Measurements from ENCODE around the gene CSPG5. TPM values are rescaled to one million over a fixed set of nuclear protein-coding genes. Genes with fewer than 3 reads are reported as not detected.

CSPG5 gene
- total RNA-seq, 2 experiments from 2014 or later: 0.39 TPM; not detected in 1

DNA sequence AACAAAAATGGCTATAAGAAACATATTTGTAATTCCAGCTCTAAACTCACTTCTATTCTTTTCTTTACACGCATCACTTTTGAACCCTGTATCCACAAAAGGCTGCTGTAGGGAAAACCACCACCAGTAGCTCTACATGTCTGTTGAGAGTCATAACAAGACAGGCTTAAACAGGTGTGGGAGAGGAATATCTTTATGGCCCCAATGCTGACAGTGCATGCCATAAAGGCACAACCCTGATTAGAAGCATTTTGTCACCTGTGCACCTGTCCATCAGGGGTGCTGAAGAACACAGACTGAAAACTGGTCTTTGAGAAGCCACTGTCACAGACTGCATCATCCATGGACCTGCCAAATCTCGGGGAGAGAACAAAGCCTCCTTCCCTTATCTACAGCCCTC is 11.6 kb upstream of the CSPG5 start:
- H3K27me3 Mint-ChIP-seq: no peaks in the 10 kb centered on the region
- H3K4me3 Mint-ChIP-seq: no peak overlapping the region
- H3K27ac ChIP-seq (ENCODE audit: low read depth in 1 of 2, low read length in 2 of 2): no peak overlapping the region
- ChIA-PET POLR2A (no interaction called here), CTCF (interaction anchor here (1.6 kb wide), 1 partner anchor 14 kb away, joined by 4 read pairs; no protein-coding TSS in a partner anchor)
- no peaks in the 10 kb centered on the region for H3K4me1 ChIP-seq (ENCODE audit: insufficient read depth, low read length)
- TF ChIP-seq, protein P1, sequence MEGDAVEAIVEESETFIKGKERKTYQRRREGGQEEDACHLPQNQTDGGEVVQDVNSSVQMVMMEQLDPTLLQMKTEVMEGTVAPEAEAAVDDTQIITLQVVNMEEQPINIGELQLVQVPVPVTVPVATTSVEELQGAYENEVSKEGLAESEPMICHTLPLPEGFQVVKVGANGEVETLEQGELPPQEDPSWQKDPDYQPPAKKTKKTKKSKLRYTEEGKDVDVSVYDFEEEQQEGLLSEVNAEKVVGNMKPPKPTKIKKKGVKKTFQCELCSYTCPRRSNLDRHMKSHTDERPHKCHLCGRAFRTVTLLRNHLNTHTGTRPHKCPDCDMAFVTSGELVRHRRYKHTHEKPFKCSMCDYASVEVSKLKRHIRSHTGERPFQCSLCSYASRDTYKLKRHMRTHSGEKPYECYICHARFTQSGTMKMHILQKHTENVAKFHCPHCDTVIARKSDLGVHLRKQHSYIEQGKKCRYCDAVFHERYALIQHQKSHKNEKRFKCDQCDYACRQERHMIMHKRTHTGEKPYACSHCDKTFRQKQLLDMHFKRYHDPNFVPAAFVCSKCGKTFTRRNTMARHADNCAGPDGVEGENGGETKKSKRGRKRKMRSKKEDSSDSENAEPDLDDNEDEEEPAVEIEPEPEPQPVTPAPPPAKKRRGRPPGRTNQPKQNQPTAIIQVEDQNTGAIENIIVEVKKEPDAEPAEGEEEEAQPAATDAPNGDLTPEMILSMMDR (IDR thresholded peaks at IDR 0.05): no peak
- H3K27me3 ChIP-seq (ENCODE audit: control insufficient read depth in 1 of 2, insufficient read depth in 2 of 2, low read length in 2 of 2): no peaks in the 10 kb centered on the region
- intact Hi-C loops (cut with DNase I, micrococcal nuclease): no loop called here
- H3K4me3 ChIP-seq (ENCODE audit: low read length): no peak overlapping the region
- H3K9me3 Mint-ChIP-seq: no peaks in the 10 kb centered on the region
- no peaks in the 10 kb centered on the region for H3K9me3 ChIP-seq (ENCODE audit: control insufficient read depth in 1 of 2, insufficient read depth in 1 of 2, low read length in 2 of 2)
- DNase-seq (no peak), ATAC-seq (ENCODE audit: poor library complexity) (no peak)
- H3K4me1 Mint-ChIP-seq (ENCODE audit: low read depth): no peaks in the 10 kb centered on the region
- peaks cover 88% of the 10 kb centered on the region for H3K36me3 Mint-ChIP-seq (ENCODE audit: low read depth)
- no peak overlapping the region for H3K27ac Mint-ChIP-seq
- H3K36me3 ChIP-seq (ENCODE audit: insufficient read depth, low read length): peaks cover 69% of the 10 kb centered on the region

DNA sequence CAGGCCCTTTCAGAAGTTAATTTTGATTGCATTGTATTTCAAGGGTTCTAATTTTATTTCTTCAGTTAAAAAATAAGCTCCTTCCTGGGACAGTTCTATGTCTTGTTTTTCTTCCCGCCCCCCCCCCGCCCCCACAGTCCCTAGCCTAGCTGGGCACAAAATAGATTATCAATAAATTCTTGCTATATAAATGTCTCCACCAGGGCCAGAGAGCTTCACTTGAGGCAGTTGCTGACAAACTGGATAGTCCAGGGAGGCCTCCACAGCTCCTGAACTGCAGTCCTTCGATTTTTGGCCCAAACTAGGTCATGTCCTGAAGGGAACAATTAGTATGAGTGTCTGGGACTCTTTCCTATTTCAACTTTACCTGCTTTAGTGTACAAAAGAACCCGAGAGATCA is 9.9 kb upstream of the CSPG5 start:
- Histone ChIP-seq H3K4me3 (ENCODE audit: low read length) (no peak overlapping the region), H3K36me3 (ENCODE audit: insufficient read depth, low read length) (peaks cover 57% of the 10 kb centered on the region), H3K9me3 (ENCODE audit: control insufficient read depth in 1 of 2, insufficient read depth in 1 of 2, low read length in 2 of 2) (no peaks in the 10 kb centered on the region), H3K27ac (ENCODE audit: low read depth in 1 of 2, low read length in 2 of 2) (no peak overlapping the region), H3K27me3 (ENCODE audit: control insufficient read depth in 1 of 2, insufficient read depth in 2 of 2, low read length in 2 of 2) (no peaks in the 10 kb centered on the region), H3K4me1 (ENCODE audit: insufficient read depth, low read length) (no peaks in the 10 kb centered on the region)
- Mint-ChIP-seq H3K36me3 (ENCODE audit: low read depth) (peaks cover 76% of the 10 kb centered on the region), H3K4me1 (ENCODE audit: low read depth) (no peaks in the 10 kb centered on the region), H3K9me3 (no peaks in the 10 kb centered on the region), H3K4me3 (no peak overlapping the region), H3K27me3 (no peaks in the 10 kb centered on the region), H3K27ac (no peak overlapping the region)
- ATAC-seq (ENCODE audit: poor library complexity) (no peak), DNase-seq (no peak)
- CTCF ChIA-PET: no interaction called here
- POLR2A ChIA-PET: no interaction called here
- intact Hi-C loops (cut with DNase I, micrococcal nuclease): no loop called here
- TF ChIP-seq, protein P1 (IDR thresholded peaks at IDR 0.05): no peak

DNA sequence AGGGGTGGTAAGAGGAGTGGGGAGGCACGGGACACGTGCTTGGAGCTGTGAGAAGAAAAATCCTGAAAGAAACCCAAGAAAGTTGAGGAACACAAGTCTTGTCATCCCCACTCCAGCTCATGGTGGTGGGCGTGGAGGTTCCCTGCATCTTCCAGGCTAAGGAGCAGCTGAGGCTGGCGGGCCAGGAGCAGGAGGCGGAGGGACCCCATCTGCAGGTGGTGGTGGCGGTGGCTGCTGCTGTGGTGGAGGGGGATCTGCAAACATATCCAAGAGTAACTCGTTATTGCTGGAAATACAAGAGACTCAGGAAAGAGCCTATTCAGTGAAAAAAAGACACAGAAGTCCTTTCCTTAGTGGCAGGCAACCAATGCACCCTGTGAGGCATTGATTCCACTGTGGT is 9.4 kb upstream of the CSPG5 start:
- H3K27ac ChIP-seq (ENCODE audit: low read depth in 1 of 2, low read length in 2 of 2): no peak overlapping the region
- TF ChIP-seq, protein P1 (IDR thresholded peaks at IDR 0.05): no peak
- DNase-seq (no peak), ATAC-seq (ENCODE audit: poor library complexity) (no peak)
- peaks cover 71% of the 10 kb centered on the region for H3K36me3 Mint-ChIP-seq (ENCODE audit: low read depth)
- H3K9me3 ChIP-seq (ENCODE audit: control insufficient read depth in 1 of 2, insufficient read depth in 1 of 2, low read length in 2 of 2): no peaks in the 10 kb centered on the region
- no peaks in the 10 kb centered on the region for H3K4me1 Mint-ChIP-seq (ENCODE audit: low read depth)
- H3K4me3 ChIP-seq (ENCODE audit: low read length): no peak overlapping the region
- no peaks in the 10 kb centered on the region for H3K27me3 ChIP-seq (ENCODE audit: control insufficient read depth in 1 of 2, insufficient read depth in 2 of 2, low read length in 2 of 2)
- H3K27ac Mint-ChIP-seq: no peak overlapping the region
- no peaks in the 10 kb centered on the region for H3K4me1 ChIP-seq (ENCODE audit: insufficient read depth, low read length)
- peaks cover 55% of the 10 kb centered on the region for H3K36me3 ChIP-seq (ENCODE audit: insufficient read depth, low read length)
- no peaks in the 10 kb centered on the region for H3K9me3 Mint-ChIP-seq
- POLR2A ChIA-PET: no interaction called here
- no peak overlapping the region for H3K4me3 Mint-ChIP-seq
- intact Hi-C loops (cut with DNase I, micrococcal nuclease): no loop called here
- CTCF ChIA-PET: no interaction called here
- H3K27me3 Mint-ChIP-seq: no peaks in the 10 kb centered on the region

Measured in CD4-positive, alpha-beta T cell (primary cell).